Ectodermal cell (in vitro differentiated cells): ENCODE results near the gene KLHL3.

ENCODE experiments used
- H3K27ac ChIP-seq: 2 replicates; pipeline ENCODE4 v1.7.0; 2013; ENCODE audit warnings: mild to moderate bottlenecking, low read depth, low read length; ENCODE audit not compliant: insufficient read depth, poor library complexity, severe bottlenecking
- H3K27me3 ChIP-seq: 2 replicates; pipeline ENCODE4 v1.7.0; 2013; ENCODE audit warnings: mild to moderate bottlenecking, low read length; ENCODE audit not compliant: insufficient read depth, control insufficient read depth, poor library complexity, severe bottlenecking
- H3K36me3 ChIP-seq: one replicate; pipeline ENCODE4 v1.7.0; 2013; ENCODE audit warnings: low read length; ENCODE audit not compliant: control insufficient read depth, insufficient read depth
- H3K4me1 ChIP-seq: one replicate; pipeline ENCODE4 v1.7.0; 2013; ENCODE audit warnings: low read length; ENCODE audit not compliant: control insufficient read depth, insufficient read depth
- H3K4me3 ChIP-seq: 2 replicates; pipeline ENCODE4 v1.7.0; 2013; ENCODE audit warnings: low read depth, low read length, control low read depth; ENCODE audit not compliant: insufficient read depth
- H3K9me3 ChIP-seq: 2 replicates; pipeline ENCODE4 v1.7.0; 2013; ENCODE audit warnings: mild to moderate bottlenecking, low read length, moderate library complexity; ENCODE audit not compliant: control insufficient read depth
- WGBS, 2 experiments: methylation state at CpG; one replicate each; pipeline ENCODE4 v1.1.7; 2013; ENCODE audit warnings: missing lambda C conversion rate in 2 of 2; 5-methylcytosine and 5-hydroxymethylcytosine counted together

KLHL3 gene

GRCh38 chr5:137743031-137743640, 7.2 kb upstream of the KLHL3 start:
- no peak overlapping the region for H3K27ac ChIP-seq
- no peaks in the 10 kb centered on the region for H3K36me3 ChIP-seq
- no peaks in the 10 kb centered on the region for H3K9me3 ChIP-seq
- H3K4me1 ChIP-seq: no peaks in the 10 kb centered on the region
- no peak overlapping the region for H3K4me3 ChIP-seq
- 71 to 84% methylated on average over 3 to 4 of the region's 4 CpGs for WGBS, 2 experiments
- H3K27me3 ChIP-seq: no peaks in the 10 kb centered on the region

GRCh38 chr5:137741718-137742117, 5.8 kb upstream of the KLHL3 start:
- WGBS, 2 experiments: 90 to 93% methylated on average over 8 of the region's 8 CpGs
- no peaks in the 10 kb centered on the region for H3K4me1 ChIP-seq
- H3K27me3 ChIP-seq: no peaks in the 10 kb centered on the region
- no peak overlapping the region for H3K4me3 ChIP-seq
- no peaks in the 10 kb centered on the region for H3K36me3 ChIP-seq
- H3K27ac ChIP-seq: no peak overlapping the region
- H3K9me3 ChIP-seq: no peaks in the 10 kb centered on the region

- 92% methylated on average over 4 of the region's 4 CpGs for WGBS, 2 experiments
- no peak overlapping the region for H3K27ac ChIP-seq
Observed at GRCh38 chr5:137739737-137740136, 3.8 kb upstream of the KLHL3 start.

GRCh38 chr5:137738947-137739346, 3.1 kb upstream of the KLHL3 start:
- Histone ChIP-seq H3K36me3 (no peaks in the 10 kb centered on the region), H3K27me3 (no peaks in the 10 kb centered on the region), H3K4me1 (peaks cover 7% of the 10 kb centered on the region), H3K9me3 (no peaks in the 10 kb centered on the region), H3K27ac (no peak overlapping the region), H3K4me3 (no peak overlapping the region)
- WGBS, 2 experiments: 83 to 92% methylated on average over 3 of the region's 3 CpGs

More at GRCh38 chr5:137739737-137740136, 3.8 kb upstream of the KLHL3 start:
- Histone ChIP-seq H3K4me1 (no peaks in the 10 kb centered on the region), H3K36me3 (no peaks in the 10 kb centered on the region), H3K4me3 (no peak overlapping the region), H3K27me3 (no peaks in the 10 kb centered on the region), H3K9me3 (no peaks in the 10 kb centered on the region)

GRCh38 chr5:137737349-137738131, 1.7 kb upstream of the KLHL3 start:
- Histone ChIP-seq H3K9me3 (no peaks in the 10 kb centered on the region), H3K4me3 (no peak overlapping the region), H3K36me3 (no peaks in the 10 kb centered on the region), H3K27me3 (no peaks in the 10 kb centered on the region), H3K27ac (no peak overlapping the region), H3K4me1 (peaks cover 8% of the 10 kb centered on the region)
- 90 to 91% methylated on average over 4 to 5 of the region's 5 CpGs for WGBS, 2 experiments

GRCh38 chr5:137736496-137736895, 607 bp upstream of the KLHL3 start:
- 82 to 86% methylated on average over 1 of the region's 1 CpG for WGBS, 2 experiments
- peaks cover 8% of the 10 kb centered on the region for H3K4me1 ChIP-seq
- H3K27me3 ChIP-seq: no peaks in the 10 kb centered on the region
- no peaks in the 10 kb centered on the region for H3K9me3 ChIP-seq
- H3K36me3 ChIP-seq: no peaks in the 10 kb centered on the region
- H3K4me3 ChIP-seq: no peak overlapping the region
- no peak overlapping the region for H3K27ac ChIP-seq

GRCh38 chr5:137734962-137735554, 831 bp downstream of the KLHL3 start:
- 13 to 17% methylated on average over 14 of the region's 14 CpGs for whole genome bisulfite sequencing, 2 experiments
- Histone ChIP-seq H3K4me3 (peak overlapping the region; percentile 52), H3K27me3 (no peaks in the 10 kb centered on the region), H3K36me3 (no peaks in the 10 kb centered on the region), H3K9me3 (no peaks in the 10 kb centered on the region), H3K27ac (peak overlapping the region; percentile 57), H3K4me1 (peaks cover 8% of the 10 kb centered on the region)

GRCh38 chr5:137734331-137734730, 1.6 kb downstream of the KLHL3 start:
- no peak overlapping the region for H3K27ac ChIP-seq
- peak overlapping the region; percentile 52 for H3K4me3 ChIP-seq
- 71 to 73% methylated on average over 2 of the region's 2 CpGs for WGBS, 2 experiments

GRCh38 chr5:137733922-137734321, 2.0 kb downstream of the KLHL3 start:
- H3K9me3 ChIP-seq: no peaks in the 10 kb centered on the region
- peaks cover 8% of the 10 kb centered on the region for H3K4me1 ChIP-seq
- peak overlapping the region; percentile 52 for H3K4me3 ChIP-seq
- H3K36me3 ChIP-seq: no peaks in the 10 kb centered on the region
- H3K27ac ChIP-seq: no peak overlapping the region
- no peaks in the 10 kb centered on the region for H3K27me3 ChIP-seq
- 93 to 95% methylated on average over 3 of the region's 3 CpGs for WGBS, 2 experiments

More at GRCh38 chr5:137734331-137734730, 1.6 kb downstream of the KLHL3 start:
- no peaks in the 10 kb centered on the region for H3K9me3 ChIP-seq
- H3K27me3 ChIP-seq: no peaks in the 10 kb centered on the region
- H3K36me3 ChIP-seq: no peaks in the 10 kb centered on the region
- H3K4me1 ChIP-seq: peaks cover 8% of the 10 kb centered on the region

- 84% methylated on average over 3 of the region's 3 CpGs for WGBS, 2 experiments
- H3K27ac ChIP-seq: no peak overlapping the region
- H3K36me3 ChIP-seq: no peaks in the 10 kb centered on the region
- no peak overlapping the region for H3K4me3 ChIP-seq
- peaks cover 8% of the 10 kb centered on the region for H3K4me1 ChIP-seq
- H3K9me3 ChIP-seq: no peaks in the 10 kb centered on the region
- no peaks in the 10 kb centered on the region for H3K27me3 ChIP-seq
Observed at GRCh38 chr5:137733006-137733405, 2.9 kb downstream of the KLHL3 start.
